Endothelial cell (in vitro differentiated cells): ENCODE results near the gene MYOCD. TPM values are rescaled to one million over a fixed set of nuclear protein-coding genes. Genes with fewer than 3 reads are reported as not detected.

Source experiments
- DNase-seq: peaks from one replicate; pipeline ENCODE4 v3.0.0; 2021; ENCODE audit warnings: low spot score
- H3K27ac Mint-ChIP-seq: one replicate; pipeline ENCODE4 v1.8.0; 2021; ENCODE audit warnings: mixed read lengths, inconsistent platforms; ENCODE audit not compliant: unreplicated experiment
- H3K27me3 Mint-ChIP-seq: one replicate; pipeline ENCODE4 v1.8.0; 2021; ENCODE audit warnings: mild to moderate bottlenecking, moderate library complexity, mixed read lengths, inconsistent platforms; ENCODE audit not compliant: unreplicated experiment
- H3K36me3 Mint-ChIP-seq: one replicate; pipeline ENCODE4 v1.8.0; 2021; ENCODE audit warnings: mild to moderate bottlenecking, low read depth, mixed read lengths, inconsistent platforms; ENCODE audit not compliant: unreplicated experiment
- H3K4me1 Mint-ChIP-seq: one replicate; pipeline ENCODE4 v1.8.0; 2021; ENCODE audit warnings: mild to moderate bottlenecking, mixed read lengths, inconsistent platforms; ENCODE audit not compliant: unreplicated experiment
- H3K4me3 Mint-ChIP-seq: one replicate; pipeline ENCODE4 v1.8.0; 2021; ENCODE audit warnings: mild to moderate bottlenecking, mixed read lengths, inconsistent platforms; ENCODE audit not compliant: unreplicated experiment
- H3K9me3 Mint-ChIP-seq: one replicate; pipeline ENCODE4 v1.8.0; 2021; ENCODE audit warnings: mixed read lengths, inconsistent platforms; ENCODE audit not compliant: unreplicated experiment
- total RNA-seq: library from RNA; stranded (reverse); fragmentation: NEBNext Ultra II Directional; extraction: Animal tissue kit (Norgen Biotek cat#: 25700); gene quantifications from one replicate; pipeline ENCODE4 v1.2.1, GENCODE V29; 2021; ENCODE audit not compliant: unreplicated experiment
- TF ChIP-seq, protein P1 (sequence below): fragments of 200-600 bp; sonication (generic); IDR thresholded peaks from one replicate; pipeline ENCODE4 v1.5.0; 2021; ENCODE audit warnings: antibody characterized with exemption; ENCODE audit not compliant: unreplicated experiment

MYOCD gene
- total RNA-seq, 1 donor from 2014 or later, result 0.38 TPM

DNA sequence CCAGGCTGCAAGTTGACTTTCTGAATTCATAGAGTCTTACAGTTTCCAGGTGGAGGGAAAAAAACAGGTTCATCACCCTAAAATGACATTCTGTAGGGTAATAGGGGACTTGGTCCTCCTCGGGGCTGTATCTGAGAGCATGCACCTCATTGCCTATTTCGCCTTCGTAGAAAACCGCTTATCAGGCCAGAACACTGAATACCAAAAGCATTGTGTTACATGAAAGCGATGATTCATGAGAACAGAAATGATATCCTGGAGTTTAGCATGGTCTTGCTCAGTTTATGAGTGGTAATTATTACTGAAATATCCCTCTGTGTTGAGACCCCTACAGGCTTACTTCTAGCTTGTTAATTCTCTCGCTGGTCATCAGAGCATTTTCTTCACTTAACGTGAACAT, 62.2 kb downstream of the MYOCD start:
- Mint-ChIP-seq H3K27me3 (no peaks in the 10 kb centered on the region), H3K36me3 (no peaks in the 10 kb centered on the region), H3K9me3 (no peaks in the 10 kb centered on the region), H3K4me1 (no peaks in the 10 kb centered on the region), H3K4me3 (no peak overlapping the region), H3K27ac (no peak overlapping the region)
- DNase-seq, result no peak
- TF ChIP-seq, protein P1, sequence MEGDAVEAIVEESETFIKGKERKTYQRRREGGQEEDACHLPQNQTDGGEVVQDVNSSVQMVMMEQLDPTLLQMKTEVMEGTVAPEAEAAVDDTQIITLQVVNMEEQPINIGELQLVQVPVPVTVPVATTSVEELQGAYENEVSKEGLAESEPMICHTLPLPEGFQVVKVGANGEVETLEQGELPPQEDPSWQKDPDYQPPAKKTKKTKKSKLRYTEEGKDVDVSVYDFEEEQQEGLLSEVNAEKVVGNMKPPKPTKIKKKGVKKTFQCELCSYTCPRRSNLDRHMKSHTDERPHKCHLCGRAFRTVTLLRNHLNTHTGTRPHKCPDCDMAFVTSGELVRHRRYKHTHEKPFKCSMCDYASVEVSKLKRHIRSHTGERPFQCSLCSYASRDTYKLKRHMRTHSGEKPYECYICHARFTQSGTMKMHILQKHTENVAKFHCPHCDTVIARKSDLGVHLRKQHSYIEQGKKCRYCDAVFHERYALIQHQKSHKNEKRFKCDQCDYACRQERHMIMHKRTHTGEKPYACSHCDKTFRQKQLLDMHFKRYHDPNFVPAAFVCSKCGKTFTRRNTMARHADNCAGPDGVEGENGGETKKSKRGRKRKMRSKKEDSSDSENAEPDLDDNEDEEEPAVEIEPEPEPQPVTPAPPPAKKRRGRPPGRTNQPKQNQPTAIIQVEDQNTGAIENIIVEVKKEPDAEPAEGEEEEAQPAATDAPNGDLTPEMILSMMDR, result no peak

- Mint-ChIP-seq H3K4me1 (no peaks in the 10 kb centered on the region), H3K4me3 (no peak overlapping the region), H3K27ac (no peak overlapping the region), H3K36me3 (no peaks in the 10 kb centered on the region), H3K27me3 (no peaks in the 10 kb centered on the region), H3K9me3 (no peaks in the 10 kb centered on the region)
- TF ChIP-seq, protein P1, result no peak
- DNase-seq, result no peak
These were observed 63.4 kb downstream of the MYOCD start for GRCh38 chr17:12729086-12729485.

DNA sequence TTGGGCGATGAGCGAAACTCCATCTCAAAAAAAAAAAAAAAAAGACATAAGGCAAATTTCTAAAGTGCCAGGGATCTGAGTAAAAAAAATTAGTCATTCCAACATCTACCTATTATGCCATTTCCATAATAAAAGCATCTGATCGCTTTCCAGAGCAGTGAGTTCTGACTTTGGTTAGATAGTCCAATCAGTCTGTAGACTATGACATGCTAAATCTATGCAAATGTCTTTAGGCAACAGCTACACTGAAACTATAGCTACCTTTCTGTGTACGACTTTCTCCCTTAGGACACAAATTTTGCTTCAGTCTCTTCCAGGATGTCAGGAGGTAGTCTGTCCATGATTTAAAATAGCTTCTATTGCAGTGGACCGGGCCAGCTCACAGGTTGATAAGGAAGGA, 64.7 kb downstream of the MYOCD start:
- no peak for DNase-seq
- TF ChIP-seq, protein P1, result no peak
- no peaks in the 10 kb centered on the region for H3K27me3 Mint-ChIP-seq
- no peak overlapping the region for H3K27ac Mint-ChIP-seq
- H3K4me1 Mint-ChIP-seq, result no peaks in the 10 kb centered on the region
- H3K4me3 Mint-ChIP-seq, result no peak overlapping the region
- no peaks in the 10 kb centered on the region for H3K9me3 Mint-ChIP-seq
- no peaks in the 10 kb centered on the region for H3K36me3 Mint-ChIP-seq

DNA sequence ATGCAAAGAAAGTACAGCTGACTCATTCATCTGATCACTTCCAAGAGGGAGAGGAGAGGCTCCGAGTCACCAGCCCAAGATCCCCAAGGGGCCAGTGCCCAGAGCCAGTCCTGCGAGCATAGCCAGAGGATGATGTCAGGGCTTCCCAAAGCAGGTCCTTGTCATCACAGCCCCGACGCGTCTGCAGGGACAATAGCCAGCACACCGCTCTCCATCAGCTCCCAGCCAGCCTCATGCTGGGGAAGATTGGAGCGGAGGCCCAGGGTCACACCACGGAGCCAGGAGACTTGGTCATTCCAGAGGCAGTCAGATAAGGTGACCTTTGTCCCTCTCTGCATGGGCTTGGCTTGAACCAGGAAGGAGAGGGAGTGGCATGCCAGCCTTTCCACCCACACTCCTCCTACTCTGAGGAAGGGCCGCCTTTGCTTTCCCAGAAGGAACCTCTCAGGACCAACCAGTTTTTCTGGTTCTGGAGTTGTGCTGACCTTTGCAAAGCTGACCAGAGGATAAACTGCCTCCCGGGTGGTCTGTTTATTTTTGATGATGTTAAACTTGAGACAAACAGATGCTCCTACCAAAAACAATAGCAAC, 65.3 kb downstream of the MYOCD start:
- H3K4me3 Mint-ChIP-seq, result no peak overlapping the region
- no peak for DNase-seq
- H3K4me1 Mint-ChIP-seq, result no peaks in the 10 kb centered on the region
- H3K9me3 Mint-ChIP-seq, result no peaks in the 10 kb centered on the region
- H3K36me3 Mint-ChIP-seq, result no peaks in the 10 kb centered on the region
- TF ChIP-seq, protein P1, result no peak
- no peak overlapping the region for H3K27ac Mint-ChIP-seq
- no peaks in the 10 kb centered on the region for H3K27me3 Mint-ChIP-seq

- H3K36me3 Mint-ChIP-seq, result no peaks in the 10 kb centered on the region
- H3K4me1 Mint-ChIP-seq, result no peaks in the 10 kb centered on the region
- no peak for DNase-seq
- no peaks in the 10 kb centered on the region for H3K9me3 Mint-ChIP-seq
- H3K27me3 Mint-ChIP-seq, result no peaks in the 10 kb centered on the region
- no peak overlapping the region for H3K4me3 Mint-ChIP-seq
- no peak overlapping the region for H3K27ac Mint-ChIP-seq
- TF ChIP-seq, protein P1, result no peak
These were observed 66.1 kb downstream of the MYOCD start for GRCh38 chr17:12731839-12732238.
